HG02884 (cell line): Measurements from ENCODE around the gene NOP9.
A peak's percentile ranks its signal among the peaks of the same experiment; 100 is the strongest.

Experiments
- ATAC-seq: cut with Tn5 transposase; IDR thresholded peaks from one replicate; pipeline ENCODE4 v1.9.1; 2021; ENCODE audit warnings: mild to moderate bottlenecking, moderate library complexity; ENCODE audit not compliant: unreplicated experiment

The NOP9 gene

GRCh38 chr14:24262821-24263733 lies 36.6 kb upstream of the NOP9 start, which contains the start of gene TGM1:
TSS of gene TGM1 (minus strand) at chr14:24263177. CDS start at chr14:24262352, 825 bp downstream.
- no peak for ATAC-seq

- ATAC-seq, result no peak
Measured at GRCh38 chr14:24263848-24264247, 35.8 kb upstream of the NOP9 start.

GRCh38 chr14:24264298-24264697 lies 35.4 kb upstream of the NOP9 start:
- no peak for ATAC-seq

GRCh38 chr14:24266344-24267244 lies 33.1 kb upstream of the NOP9 start:
- no peak for ATAC-seq

- ATAC-seq, result no peak
Measured at GRCh38 chr14:24267516-24267915, 32.1 kb upstream of the NOP9 start.

GRCh38 chr14:24268225-24268624 lies 31.4 kb upstream of the NOP9 start:
- no peak for ATAC-seq

GRCh38 chr14:24269368-24269767 lies 30.3 kb upstream of the NOP9 start:
- ATAC-seq, result no peak

- ATAC-seq, result no peak
Measured at GRCh38 chr14:24269910-24270536, 29.6 kb upstream of the NOP9 start.

- ATAC-seq, result no peak
Measured at GRCh38 chr14:24270537-24271133, 29.0 kb upstream of the NOP9 start.

GRCh38 chr14:24271134-24271833 lies 28.4 kb upstream of the NOP9 start, which contains the start of gene RABGGTA:
TSS of gene RABGGTA (minus strand) at chr14:24271597. CDS start at chr14:24271115, 482 bp downstream.
- ATAC-seq, result peak; percentile 86

- no peak for ATAC-seq
Measured at GRCh38 chr14:24271834-24272263, 27.8 kb upstream of the NOP9 start.

- ATAC-seq, result no peak
Measured at GRCh38 chr14:24272467-24272866, 27.2 kb upstream of the NOP9 start.

GRCh38 chr14:24273422-24273998 lies 26.1 kb upstream of the NOP9 start:
- ATAC-seq, result no peak

GRCh38 chr14:24274101-24274543 lies 25.5 kb upstream of the NOP9 start:
- ATAC-seq, result peak; percentile 51

- ATAC-seq, result no peak
Measured at GRCh38 chr14:24277071-24277470, 22.6 kb upstream of the NOP9 start.

- ATAC-seq, result no peak
Measured at GRCh38 chr14:24277606-24278321, 21.9 kb upstream of the NOP9 start.

GRCh38 chr14:24278424-24278823 lies 21.2 kb upstream of the NOP9 start:
- no peak for ATAC-seq

GRCh38 chr14:24279301-24280186 lies 20.1 kb upstream of the NOP9 start:
- peak; percentile 55 for ATAC-seq
